Astrocyte (in vitro differentiated cells and primary cell): ENCODE data around the gene ADGRB2.

Experiments
- CTCF ChIP-seq: IDR thresholded peaks from 2 replicates; pipeline ENCODE4 v1.5.1; 2011; ENCODE audit warnings: low read depth, mild to moderate bottlenecking, inconsistent platforms, low read length, moderate library complexity; ENCODE audit not compliant: insufficient read depth
- EZH2 ChIP-seq: IDR thresholded peaks from 2 replicates; pipeline ENCODE4 v1.6.1; 2012; ENCODE audit warnings: mild to moderate bottlenecking, low read length, inconsistent platforms; ENCODE audit not compliant: insufficient read depth

- TF ChIP-seq CTCF (no peak), EZH2 (no peak)
Observed at GRCh38 chr1:31739346-31739745, 24.8 kb downstream of the ADGRB2 start.
